ENCODE measurements around the gene MT1F.

DNA sequence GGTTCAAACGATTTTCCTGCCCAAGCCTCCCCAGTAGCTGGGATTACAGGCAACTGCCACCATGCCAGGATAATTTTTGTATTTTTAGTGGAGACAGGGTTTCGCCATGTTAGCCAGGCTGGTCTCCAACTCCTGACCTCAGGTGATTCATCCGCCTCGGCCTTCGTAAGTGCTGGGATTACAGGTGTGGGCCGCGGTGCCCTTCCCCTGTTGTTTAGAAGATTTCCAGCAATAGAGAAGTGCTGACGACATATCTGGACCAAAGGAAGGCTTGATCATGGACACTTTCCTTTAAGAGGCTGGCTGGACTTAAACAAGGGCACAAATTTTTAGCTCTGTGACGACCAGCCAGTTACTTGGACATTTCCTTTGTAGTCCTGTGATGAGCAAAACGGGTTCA lies 26.6 kb upstream of the MT1F start:
- TF ChIP-seq POLR2A (IDR thresholded peaks at IDR 0.05; ENCODE audit: low read depth, low read length) = no peak
- TF ChIP-seq POLR2AphosphoS5 (IDR thresholded peaks at IDR 0.05; ENCODE audit: low read depth, low read length) = no peak
- TF ChIP-seq TAF1 (IDR thresholded peaks at IDR 0.05; ENCODE audit: borderline replicate concordance, low read depth, low read length) = no peak
